OCI-LY3 (cell line): ENCODE data around the gene ERC2.

ENCODE experiments used
- CTCF ChIP-seq: fragments of 200-600, 300-600 bp; sonication (generic); IDR thresholded peaks from 2 replicates; pipeline ENCODE4 v1.5.1; 2014; ENCODE audit warnings: antibody characterized with exemption, low read length, low read depth
- EZH2phosphoT487 ChIP-seq: fragments of 200-600 bp; shearing (Covaris generic); IDR thresholded peaks from 2 replicates; pipeline ENCODE4 v1.6.1; 2018; ENCODE audit warnings: antibody characterized with exemption, mixed run types, low read depth

GRCh38 chr3:56055951-56056350, 412.3 kb downstream of the ERC2 start:
- TF ChIP-seq CTCF (no peak), EZH2phosphoT487 (no peak)
